Smooth muscle cell (in vitro differentiated cells): Measurements from ENCODE around the gene PLP2. TPM values are rescaled to one million over a fixed set of nuclear protein-coding genes. Genes with fewer than 3 reads are reported as not detected.
"Not testable (repeated sequence)": the region's sequence is repeated elsewhere in the genome, so short reads cannot be mapped to it uniquely, and the experiment has no call there.

Experiments
- DNase-seq: peaks from one replicate; lab custom pipeline; 2025; ENCODE audit not compliant: unreplicated experiment; lab: John Stamatoyannopoulos, UW
- H2AFZ ChIP-seq: fragments of 200-600 bp; sonication (generic); 2 replicates; pipeline ENCODE4 v1.6.0; 2016; ENCODE audit warnings: antibody characterized with exemption, low read depth, mild to moderate bottlenecking
- H3F3A ChIP-seq: fragments of 200-600 bp; sonication (generic); 2 replicates; pipeline ENCODE4 v1.6.0; 2017; ENCODE audit warnings: antibody characterized with exemption, low read depth
- H3K27ac ChIP-seq: fragments of 200-600 bp; sonication (generic); 2 replicates; pipeline ENCODE4 v1.5.1; 2016; ENCODE audit warnings: low read depth, mild to moderate bottlenecking
- H3K27me3 ChIP-seq: fragments of 200-600 bp; sonication (generic); 2 replicates; pipeline ENCODE4 v1.6.1; 2016; ENCODE audit warnings: low read depth, mild to moderate bottlenecking
- H3K36me3 ChIP-seq: fragments of 200-600 bp; sonication (generic); 2 replicates; pipeline ENCODE4 v1.5.1; 2016; ENCODE audit warnings: low read depth
- H3K4me1 ChIP-seq: fragments of 200-600 bp; sonication (generic); 2 replicates; pipeline ENCODE4 v1.5.1; 2016; ENCODE audit warnings: low read depth
- H3K4me2 ChIP-seq: fragments of 200-600 bp; sonication (generic); 2 replicates; pipeline ENCODE4 v1.6.0; 2016; ENCODE audit warnings: mild to moderate bottlenecking
- H3K4me3 ChIP-seq: fragments of 200-600 bp; sonication (generic); 2 replicates; pipeline ENCODE4 v1.5.1; 2016; ENCODE audit warnings: mild to moderate bottlenecking
- H3K79me2 ChIP-seq: fragments of 200-600 bp; sonication (generic); 2 replicates; pipeline ENCODE4 v1.6.0; 2016; ENCODE audit warnings: low read depth, mild to moderate bottlenecking
- H3K9ac ChIP-seq: fragments of 200-600 bp; sonication (generic); 2 replicates; pipeline ENCODE4 v1.6.0; 2016; ENCODE audit warnings: low read depth
- H3K9me3 ChIP-seq: fragments of 200-600 bp; sonication (generic); replicated peaks from 2 replicates; pipeline ENCODE4 v1.5.1; 2016; ENCODE audit warnings: low read depth
- H4K20me1 ChIP-seq: fragments of 200-600 bp; sonication (generic); 2 replicates; pipeline ENCODE4 v1.6.0; 2016; ENCODE audit warnings: low read depth
- CTCF ChIP-seq: fragments of 200-600 bp; sonication (generic); IDR thresholded peaks from 2 replicates; pipeline ENCODE4 v1.5.1; 2017; ENCODE audit warnings: borderline replicate concordance, mild to moderate bottlenecking, antibody characterized with exemption; ENCODE audit not compliant: insufficient read depth, poor library complexity, severe bottlenecking
- WGBS: methylation state at CpG from one replicate; pipeline ENCODE4 v1.1.7; 2016; ENCODE audit warnings: low lambda C conversion rate; 5-methylcytosine and 5-hydroxymethylcytosine counted together
- polyA plus RNA-seq: library from polyadenylated mRNA; unstranded; fragments of >200 nt; fragmentation: Nextera tagmentation; extraction: Ambion mirVana; gene quantifications from 2 replicates; pipeline ENCODE4 v1.2.1, GENCODE V29; 2016
- total RNA-seq: library from RNA; depleted of rRNA; stranded (reverse); fragments of >200 nt; gene quantifications from 2 replicates; pipeline ENCODE4 v1.2.3, GENCODE V29; 2014

The PLP2 gene
- total and polyA plus RNA-seq, 2 experiments from 2014 or later = 190 to 237 TPM

- no peak overlapping the region for H3K4me3 ChIP-seq
- no peak overlapping the region for H3K4me2 ChIP-seq
- no peaks in the 10 kb centered on the region for H4K20me1 ChIP-seq
- H3K36me3 ChIP-seq = no peaks in the 10 kb centered on the region
- WGBS = 91% methylated on average over 8 of the region's 8 CpGs
- no peaks in the 10 kb centered on the region for H3F3A ChIP-seq
- H3K27ac ChIP-seq = no peak overlapping the region
- no peak for TF ChIP-seq CTCF
- no peak overlapping the region for H3K9ac ChIP-seq
- DNase-seq = no peak
- H3K27me3 ChIP-seq = no peaks in the 10 kb centered on the region
- no peaks in the 10 kb centered on the region for H3K9me3 ChIP-seq
- no peaks in the 10 kb centered on the region for H3K79me2 ChIP-seq
- H2AFZ ChIP-seq = no peak overlapping the region
- no peaks in the 10 kb centered on the region for H3K4me1 ChIP-seq
Observed at GRCh38 chrX:49147282-49147681, 24.4 kb upstream of the PLP2 start.

- no peak overlapping the region for H3K4me3 ChIP-seq
- no peak overlapping the region for H3K9ac ChIP-seq
- H3K27ac ChIP-seq = no peak overlapping the region
- no peak overlapping the region for H3K4me2 ChIP-seq
- no peaks in the 10 kb centered on the region for H3F3A ChIP-seq
- no peaks in the 10 kb centered on the region for H3K4me1 ChIP-seq
- H3K36me3 ChIP-seq = no peaks in the 10 kb centered on the region
- H3K9me3 ChIP-seq = no peaks in the 10 kb centered on the region
- no peak overlapping the region for H2AFZ ChIP-seq
- H3K27me3 ChIP-seq = no peaks in the 10 kb centered on the region
- DNase-seq = no peak
- no peaks in the 10 kb centered on the region for H4K20me1 ChIP-seq
- WGBS = 84% methylated on average over 13 of the region's 13 CpGs
- H3K79me2 ChIP-seq = no peaks in the 10 kb centered on the region
- no peak for TF ChIP-seq CTCF
Observed at GRCh38 chrX:49147936-49148335, 23.8 kb upstream of the PLP2 start.

GRCh38 chrX:49148390-49149100 lies 23.2 kb upstream of the PLP2 start:
- 90% methylated on average over 21 of the region's 21 CpGs for WGBS
- H3K4me3 ChIP-seq, H2AFZ ChIP-seq: not testable (repeated sequence)

GRCh38 chrX:49149291-49149690 lies 22.4 kb upstream of the PLP2 start:
- not testable (repeated sequence) for H3K79me2 ChIP-seq, H2AFZ ChIP-seq
- WGBS = 89% methylated on average over 14 of the region's 14 CpGs

More at GRCh38 chrX:49148390-49149100, 23.2 kb upstream of the PLP2 start:
- H3K4me2 ChIP-seq, H4K20me1 ChIP-seq, H3K9ac ChIP-seq, H3K9me3 ChIP-seq, H3K79me2 ChIP-seq, H3K4me1 ChIP-seq, DNase-seq, H3K36me3 ChIP-seq, H3F3A ChIP-seq, H3K27me3 ChIP-seq, H3K27ac ChIP-seq: not testable (repeated sequence)

More at GRCh38 chrX:49149291-49149690, 22.4 kb upstream of the PLP2 start:
- not testable (repeated sequence) for DNase-seq, H4K20me1 ChIP-seq, H3K27me3 ChIP-seq, H3K4me1 ChIP-seq, H3K36me3 ChIP-seq, H3K9me3 ChIP-seq, H3K4me2 ChIP-seq, H3F3A ChIP-seq, H3K4me3 ChIP-seq, H3K9ac ChIP-seq, H3K27ac ChIP-seq
